Neural cell (in vitro differentiated cells): Measurements from ENCODE around the gene NCBP2L. TPM values are rescaled to one million over a fixed set of nuclear protein-coding genes. Genes with fewer than 3 reads are reported as not detected.

Experiments
- H2AFZ ChIP-seq: fragments of 200-600, 300-800 bp; sonication (generic), shearing (Covaris generic); 2 replicates; pipeline ENCODE4 v1.6.0; 2014; ENCODE audit warnings: low read depth, mild to moderate bottlenecking, antibody characterized with exemption, low read length, moderate library complexity
- H3F3A ChIP-seq: fragments of 200-600 bp; shearing (Covaris generic); 2 replicates; pipeline ENCODE4 v1.6.1; 2016; ENCODE audit warnings: mild to moderate bottlenecking, moderate library complexity, mixed read lengths, antibody characterized with exemption, low read length; ENCODE audit not compliant: insufficient read depth, poor library complexity, severe bottlenecking
- H3K27ac ChIP-seq: fragments of 200-600, 300-800 bp; sonication (generic), shearing (Covaris generic); 2 replicates; pipeline ENCODE4 v1.5.1; 2014; ENCODE audit warnings: mild to moderate bottlenecking, low read length, moderate library complexity
- H3K27me3 ChIP-seq: fragments of 300-800, 200-600 bp; sonication (generic), shearing (Covaris generic); 2 replicates; pipeline ENCODE4 v1.6.0; 2014; ENCODE audit warnings: mild to moderate bottlenecking, low read depth, low read length, moderate library complexity; ENCODE audit not compliant: insufficient read depth
- H3K36me3 ChIP-seq: fragments of 300-800, 200-600 bp; sonication (generic), shearing (Covaris generic); 2 replicates; pipeline ENCODE4 v1.5.1; 2014; ENCODE audit warnings: mild to moderate bottlenecking, antibody characterized with exemption, low read length, moderate library complexity; ENCODE audit not compliant: insufficient read depth
- H3K4me2 ChIP-seq: fragments of 300-800, 200-600 bp; sonication (generic), shearing (Covaris generic); 2 replicates; pipeline ENCODE4 v1.6.0; 2014; ENCODE audit warnings: mild to moderate bottlenecking, low read length
- H3K4me3 ChIP-seq: fragments of 300-800, 200-600 bp; sonication (generic), shearing (Covaris generic); 2 replicates; pipeline ENCODE4 v1.5.1; 2014; ENCODE audit warnings: mild to moderate bottlenecking, low read length, moderate library complexity
- H3K79me2 ChIP-seq: fragments of 200-600 bp; shearing (Covaris generic); replicated peaks from 2 replicates; pipeline ENCODE4 v1.6.0; 2014; ENCODE audit warnings: mild to moderate bottlenecking, low read length, moderate library complexity; ENCODE audit not compliant: insufficient read depth
- H3K9ac ChIP-seq: fragments of 300-800, 200-600 bp; sonication (generic), shearing (Covaris generic); 2 replicates; pipeline ENCODE4 v1.6.1; 2016; ENCODE audit warnings: mild to moderate bottlenecking, low read length, mixed read lengths
- H3K9me2 ChIP-seq: fragments of 200-600 bp; shearing (Covaris generic); 2 replicates; pipeline ENCODE4 v1.6.1; 2016; ENCODE audit warnings: mild to moderate bottlenecking, low read length, mixed read lengths; ENCODE audit not compliant: insufficient read depth
- H3K9me3 ChIP-seq: fragments of 200-600, 300-800 bp; sonication (generic), shearing (Covaris generic); 2 replicates; pipeline ENCODE4 v1.6.1; 2016; ENCODE audit warnings: mild to moderate bottlenecking, mixed run types, low read length, moderate library complexity, mixed read lengths
- H4K20me1 ChIP-seq: fragments of 200-600 bp; shearing (Covaris generic); 2 replicates; pipeline ENCODE4 v1.6.1; 2016; ENCODE audit warnings: mild to moderate bottlenecking, mixed run types; ENCODE audit not compliant: insufficient read depth
- CTCF ChIP-seq: fragments of 450-650 bp; IDR thresholded peaks from 2 replicates; pipeline ENCODE4 v1.5.1; 2014; ENCODE audit warnings: antibody characterized with exemption, mild to moderate bottlenecking, moderate library complexity; ENCODE audit not compliant: poor library complexity, severe bottlenecking
- EP300 ChIP-seq: fragments of 450-650 bp; conservative IDR thresholded peaks from 2 replicates; pipeline ENCODE4 v1.6.1; 2014; ENCODE audit warnings: antibody characterized with exemption, mild to moderate bottlenecking, moderate library complexity; ENCODE audit not compliant: poor library complexity, severe bottlenecking
- EZH2 ChIP-seq: fragments of 200-600, 300-800 bp; shearing (Covaris generic), sonication (generic); IDR thresholded peaks from 2 replicates; pipeline ENCODE4 v1.6.1; 2014; ENCODE audit warnings: antibody characterized with exemption, low read length, borderline replicate concordance, mild to moderate bottlenecking; ENCODE audit not compliant: insufficient read depth, poor library complexity, severe bottlenecking
- MXI1 ChIP-seq: fragments of 450-650 bp; conservative IDR thresholded peaks from 2 replicates; pipeline ENCODE4 v1.6.1; 2014; ENCODE audit warnings: antibody characterized with exemption, mild to moderate bottlenecking; ENCODE audit not compliant: poor library complexity, severe bottlenecking
- POLR2AphosphoS5 ChIP-seq: IDR thresholded peaks from 2 replicates; pipeline ENCODE4 v1.6.1; 2012
- SMC3 ChIP-seq: fragments of 450-650 bp; conservative IDR thresholded peaks from 2 replicates; pipeline ENCODE4 v1.6.1; 2014; ENCODE audit warnings: antibody characterized with exemption, mild to moderate bottlenecking, moderate library complexity; ENCODE audit not compliant: poor library complexity
- TAF1 ChIP-seq: IDR thresholded peaks from 2 replicates; pipeline ENCODE4 v1.6.1; 2012; ENCODE audit warnings: low read depth
- polyA plus RNA-seq: library from polyadenylated mRNA; depleted of rRNA; stranded (reverse); fragments of >200 nt; gene quantifications from 2 replicates; pipeline ENCODE4 v1.2.3, GENCODE V29; 2014
- TF ChIP-seq, protein P1 (sequence below): IDR thresholded peaks from 2 replicates; pipeline ENCODE4 v1.6.1; 2012; ENCODE audit warnings: borderline replicate concordance

The NCBP2L gene
- polyA plus RNA-seq, 1 donor from 2014 or later: not detected

- TF ChIP-seq CTCF: no peak
These were observed 45.5 kb downstream of the NCBP2L start (continued) for GRCh38 chrX:107823042-107823441.

DNA sequence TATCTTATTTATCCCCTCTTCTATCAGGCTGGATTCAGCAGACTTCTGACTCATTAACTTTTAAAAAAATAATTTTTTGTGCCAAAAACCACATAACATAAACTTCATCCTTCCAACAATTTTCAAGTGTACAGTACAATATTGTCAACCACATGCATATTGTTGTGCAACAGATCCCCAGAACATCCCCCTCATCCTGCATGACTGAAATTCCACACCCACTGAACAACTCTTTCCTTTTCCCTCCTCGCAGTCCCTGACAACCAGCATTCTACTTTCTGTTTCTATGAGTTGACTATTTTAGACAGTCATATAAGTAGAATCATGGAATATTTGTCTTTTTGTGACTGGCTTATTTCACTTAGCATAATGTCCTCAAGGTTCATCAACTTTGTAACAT, 45.9 kb downstream of the NCBP2L start:
- Histone ChIP-seq H3K4me2 (no peak overlapping the region), H3F3A (no peaks in the 10 kb centered on the region)

More for the DNA sequence above, 45.9 kb downstream of the NCBP2L start:
- Histone ChIP-seq H3K36me3 (no peaks in the 10 kb centered on the region), H3K27me3 (no peaks in the 10 kb centered on the region), H3K79me2 (no peaks in the 10 kb centered on the region), H3K27ac (no peak overlapping the region), H3K4me3 (no peak overlapping the region), H3K9me2 (no peaks in the 10 kb centered on the region), H2AFZ (no peak overlapping the region), H4K20me1 (no peaks in the 10 kb centered on the region), H3K9ac (no peak overlapping the region), H3K9me3 (no peaks in the 10 kb centered on the region)
- TF ChIP-seq CTCF: no peak
- no peak for TF ChIP-seq POLR2AphosphoS5
- TF ChIP-seq SMC3: no peak
- no peak for TF ChIP-seq TAF1
- no peak for TF ChIP-seq EP300
- TF ChIP-seq, protein P1, sequence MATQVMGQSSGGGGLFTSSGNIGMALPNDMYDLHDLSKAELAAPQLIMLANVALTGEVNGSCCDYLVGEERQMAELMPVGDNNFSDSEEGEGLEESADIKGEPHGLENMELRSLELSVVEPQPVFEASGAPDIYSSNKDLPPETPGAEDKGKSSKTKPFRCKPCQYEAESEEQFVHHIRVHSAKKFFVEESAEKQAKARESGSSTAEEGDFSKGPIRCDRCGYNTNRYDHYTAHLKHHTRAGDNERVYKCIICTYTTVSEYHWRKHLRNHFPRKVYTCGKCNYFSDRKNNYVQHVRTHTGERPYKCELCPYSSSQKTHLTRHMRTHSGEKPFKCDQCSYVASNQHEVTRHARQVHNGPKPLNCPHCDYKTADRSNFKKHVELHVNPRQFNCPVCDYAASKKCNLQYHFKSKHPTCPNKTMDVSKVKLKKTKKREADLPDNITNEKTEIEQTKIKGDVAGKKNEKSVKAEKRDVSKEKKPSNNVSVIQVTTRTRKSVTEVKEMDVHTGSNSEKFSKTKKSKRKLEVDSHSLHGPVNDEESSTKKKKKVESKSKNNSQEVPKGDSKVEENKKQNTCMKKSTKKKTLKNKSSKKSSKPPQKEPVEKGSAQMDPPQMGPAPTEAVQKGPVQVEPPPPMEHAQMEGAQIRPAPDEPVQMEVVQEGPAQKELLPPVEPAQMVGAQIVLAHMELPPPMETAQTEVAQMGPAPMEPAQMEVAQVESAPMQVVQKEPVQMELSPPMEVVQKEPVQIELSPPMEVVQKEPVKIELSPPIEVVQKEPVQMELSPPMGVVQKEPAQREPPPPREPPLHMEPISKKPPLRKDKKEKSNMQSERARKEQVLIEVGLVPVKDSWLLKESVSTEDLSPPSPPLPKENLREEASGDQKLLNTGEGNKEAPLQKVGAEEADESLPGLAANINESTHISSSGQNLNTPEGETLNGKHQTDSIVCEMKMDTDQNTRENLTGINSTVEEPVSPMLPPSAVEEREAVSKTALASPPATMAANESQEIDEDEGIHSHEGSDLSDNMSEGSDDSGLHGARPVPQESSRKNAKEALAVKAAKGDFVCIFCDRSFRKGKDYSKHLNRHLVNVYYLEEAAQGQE: no peak
- TF ChIP-seq EZH2: no peak
- TF ChIP-seq MXI1: no peak
